ENCODE measurements around the gene GEN1. TPM values are rescaled to one million over a fixed set of nuclear protein-coding genes. Genes with fewer than 3 reads are reported as not detected.

Gene GEN1
- total RNA-seq, 6 experiments from 2014 or later: 6.0 to 15.6 (median 6.5) TPM

DNA sequence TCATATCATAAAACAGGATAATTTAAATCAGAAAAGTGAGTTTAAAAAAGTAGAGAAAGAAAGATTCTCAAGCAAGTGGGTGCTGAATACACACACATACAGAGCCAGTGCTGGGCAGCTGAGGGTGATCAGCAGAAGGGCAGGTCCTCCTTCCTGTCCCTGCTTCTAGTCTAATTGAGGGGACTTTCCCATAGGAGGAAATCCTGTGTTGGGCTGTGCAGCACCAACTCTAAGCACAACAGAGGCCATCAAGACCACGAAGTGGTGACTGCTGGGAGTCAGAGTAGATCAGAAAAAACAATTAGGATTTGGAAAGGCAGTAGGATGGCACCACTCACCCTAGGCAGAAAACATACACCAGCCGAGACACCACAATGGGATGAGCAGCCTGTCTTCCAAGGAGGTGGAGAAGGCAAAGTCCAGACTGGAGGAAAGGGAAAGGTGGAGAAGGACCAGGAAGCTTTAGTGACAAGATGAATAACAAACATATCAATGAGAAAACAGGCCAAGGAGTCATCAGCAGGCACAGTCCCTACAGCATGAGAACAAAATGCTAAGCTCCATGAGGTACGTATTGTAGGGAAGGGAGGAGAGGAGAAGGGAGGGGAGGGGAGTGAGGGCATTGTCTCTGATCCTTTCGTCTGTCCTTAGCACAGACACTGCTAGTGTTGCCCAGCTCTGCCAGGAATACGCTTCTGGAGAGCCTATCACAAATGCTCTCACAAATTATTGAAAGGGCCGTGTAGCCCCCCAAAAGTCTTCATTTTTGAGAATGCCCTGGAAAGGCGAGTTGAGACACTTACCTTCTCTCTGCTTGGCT lies 45.6 kb downstream of the GEN1 start:
- TF ChIP-seq CTCF (IDR thresholded peaks at IDR 0.05): no peak
- TF ChIP-seq POLR2A (IDR thresholded peaks at IDR 0.05): no peak
- no peak for ATAC-seq
- Histone ChIP-seq H3K27me3 (no peaks in the 10 kb centered on the region), H3K36me3 (no peaks in the 10 kb centered on the region), H3K4me3 (no peak overlapping the region), H3K27ac (no peak overlapping the region), H3K9me3 (no peaks in the 10 kb centered on the region), H3K4me1 (no peaks in the 10 kb centered on the region)
- DNase-seq: no peak
- 57% methylated on average over 6 of the region's 7 CpGs for WGBS (ENCODE audit: insufficient coverage, low coverage, low lambda C conversion rate, missing lambda C conversion rate)
- intact Hi-C loops (cut with DNase I): no loop called here

DNA sequence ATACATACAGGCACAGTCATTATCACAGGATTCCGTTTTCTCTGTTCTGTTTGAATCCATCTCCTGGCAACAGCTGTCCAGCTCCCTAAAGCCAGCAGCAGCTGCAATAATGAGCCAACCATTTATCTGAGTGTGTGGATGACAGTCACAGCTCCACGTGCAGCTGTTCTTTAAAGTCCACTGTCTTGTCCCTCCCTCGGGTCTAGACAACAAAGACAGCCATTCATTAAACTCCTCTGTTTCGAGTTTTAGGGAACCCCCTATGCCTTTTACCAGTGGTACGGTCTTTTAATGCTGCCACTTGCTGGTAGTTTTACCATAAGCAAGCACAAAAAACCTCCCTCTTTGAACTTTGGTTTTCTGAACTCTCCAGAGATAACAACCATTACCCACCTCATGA lies 46.3 kb downstream of the GEN1 start:
- intact Hi-C loops (cut with DNase I): no loop called here
- ATAC-seq: no peak
- Histone ChIP-seq H3K27ac (no peak overlapping the region), H3K36me3 (no peaks in the 10 kb centered on the region), H3K4me3 (no peak overlapping the region), H3K9me3 (no peaks in the 10 kb centered on the region), H3K4me1 (no peaks in the 10 kb centered on the region), H3K27me3 (no peaks in the 10 kb centered on the region)
- TF ChIP-seq POLR2A (IDR thresholded peaks at IDR 0.05) (no peak), CTCF (IDR thresholded peaks at IDR 0.05) (no peak)
- 77% methylated on average over 4 of the region's 5 CpGs for WGBS (ENCODE audit: insufficient coverage, low coverage, low lambda C conversion rate, missing lambda C conversion rate)
- no peak for DNase-seq

DNA sequence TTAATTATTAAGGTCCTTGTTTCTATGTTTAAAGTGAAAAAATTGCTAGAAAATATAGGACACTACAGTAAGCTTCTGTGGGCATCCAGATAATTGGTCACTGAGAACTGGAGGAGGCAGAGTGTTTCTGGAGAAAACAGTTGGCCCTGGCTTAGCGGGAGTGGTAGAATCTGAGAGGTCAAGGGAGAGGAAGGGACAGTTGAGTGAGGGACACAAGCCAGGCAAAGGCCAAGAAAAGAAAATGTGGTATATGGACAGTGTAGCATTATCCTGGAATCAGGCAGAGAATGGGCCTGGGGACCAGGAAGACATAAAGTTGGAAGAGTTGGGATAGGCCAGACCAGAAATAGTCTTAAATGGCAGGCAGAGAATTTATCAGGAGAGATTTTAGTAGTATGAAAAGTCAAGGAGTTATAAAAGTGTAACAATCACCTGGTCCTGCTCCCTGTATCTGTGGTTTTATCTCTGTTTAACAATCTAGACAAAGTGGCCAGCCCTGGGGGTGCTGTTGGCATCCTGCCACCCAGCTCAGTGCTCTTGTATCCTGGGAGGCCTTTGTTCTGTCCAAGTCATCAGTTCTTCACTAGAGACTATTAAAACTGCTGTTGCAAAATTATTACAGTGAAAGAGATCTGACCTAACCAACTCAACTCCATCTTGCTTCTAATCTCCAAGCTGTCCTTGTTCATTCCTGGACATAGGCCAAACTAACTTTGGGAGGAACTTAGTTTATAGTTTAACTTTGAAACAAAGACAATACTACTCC lies 46.9 kb downstream of the GEN1 start:
- no peaks in the 10 kb centered on the region for H3K27me3 ChIP-seq
- H3K27ac ChIP-seq: no peak overlapping the region
- H3K4me1 ChIP-seq: no peaks in the 10 kb centered on the region
- H3K4me3 ChIP-seq: no peak overlapping the region
- TF ChIP-seq POLR2A (IDR thresholded peaks at IDR 0.05) (no peak), CTCF (IDR thresholded peaks at IDR 0.05) (no peak)
- no peak for ATAC-seq
- 86% methylated on average over 1 of the region's 1 CpG for WGBS (ENCODE audit: insufficient coverage, low coverage, low lambda C conversion rate, missing lambda C conversion rate)
- no peaks in the 10 kb centered on the region for H3K9me3 ChIP-seq
- no peaks in the 10 kb centered on the region for H3K36me3 ChIP-seq
- intact Hi-C loops (cut with DNase I): no loop called here
- DNase-seq: no peak

DNA sequence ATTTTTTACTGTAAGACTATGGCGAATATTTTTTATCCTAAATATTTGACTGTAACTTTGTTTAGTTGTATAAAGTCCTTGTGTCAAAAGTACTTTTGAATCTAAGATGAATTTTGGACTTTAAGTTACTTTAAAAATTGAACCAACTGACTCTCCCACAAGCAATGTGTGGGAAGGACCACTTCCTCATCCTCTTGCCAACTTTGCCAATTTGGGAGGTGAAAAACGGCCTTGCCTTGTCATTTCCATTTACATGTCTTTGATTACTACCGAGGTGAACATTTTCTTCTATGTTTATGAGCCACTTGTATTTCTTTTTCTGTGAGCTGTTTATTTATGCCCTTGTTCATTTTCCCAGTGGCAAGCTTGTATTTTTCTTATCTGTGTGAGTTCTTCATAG lies 49.6 kb downstream of the GEN1 start:
- Histone ChIP-seq H3K4me1 (no peaks in the 10 kb centered on the region), H3K9me3 (no peaks in the 10 kb centered on the region), H3K27me3 (no peaks in the 10 kb centered on the region), H3K27ac (no peak overlapping the region), H3K36me3 (no peaks in the 10 kb centered on the region), H3K4me3 (no peak overlapping the region)
- no peak for DNase-seq
- WGBS (ENCODE audit: insufficient coverage, low coverage, low lambda C conversion rate, missing lambda C conversion rate): 49% methylated on average over 3 of the region's 3 CpGs
- ATAC-seq: no peak
- TF ChIP-seq POLR2A (IDR thresholded peaks at IDR 0.05) (no peak), CTCF (IDR thresholded peaks at IDR 0.05) (no peak)
- intact Hi-C loops (cut with DNase I): no loop called here
